ENCODE data around the gene SRD5A2. TPM values are rescaled to one million over a fixed set of nuclear protein-coding genes. Genes with fewer than 3 reads are reported as not detected.

Gene SRD5A2
- total RNA-seq, 3 donors from 2014 or later: 0.32 to 0.33 TPM; not detected in 1

DNA sequence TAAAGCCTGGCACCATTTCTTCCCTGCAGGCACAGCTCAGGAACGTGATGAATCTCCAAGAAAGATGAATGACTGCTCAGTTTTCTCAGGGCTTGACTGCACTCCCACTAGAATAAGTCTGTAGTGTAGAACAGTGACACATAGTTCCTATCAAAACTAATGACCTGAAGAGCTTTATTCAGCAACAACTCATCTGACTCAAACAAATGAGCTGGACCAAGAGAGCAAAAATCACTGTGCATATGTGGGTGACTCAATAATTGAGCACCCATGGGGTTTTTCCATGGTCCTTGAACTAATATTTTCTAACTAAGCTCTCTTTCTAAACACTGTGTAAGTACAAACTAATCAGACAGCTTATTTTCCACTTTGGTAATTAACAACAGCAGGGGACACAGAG lies 105.0 kb downstream of the SRD5A2 start:
- no peak overlapping the region for H3K27ac ChIP-seq

DNA sequence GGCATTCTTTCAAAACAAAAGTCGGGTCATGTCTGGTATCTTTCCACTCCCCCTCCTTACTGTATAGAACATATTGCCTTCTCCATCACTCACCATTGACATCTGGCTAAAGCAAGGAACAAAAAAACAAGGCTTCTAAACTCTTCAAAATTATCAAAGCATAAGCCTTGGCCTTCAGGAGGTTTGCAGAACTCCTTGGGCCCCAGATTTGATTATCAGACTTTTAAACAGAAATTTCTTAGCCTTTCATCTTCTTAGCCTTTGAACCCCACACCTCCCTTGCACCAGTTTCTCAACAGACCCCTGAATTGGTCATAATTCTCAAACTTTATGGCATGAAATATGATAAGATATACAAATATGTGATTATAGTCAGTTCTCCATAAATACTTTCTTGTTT lies 106.4 kb downstream of the SRD5A2 start:
- H3K9me3 ChIP-seq: no peaks in the 10 kb centered on the region
- DNase-seq (ENCODE audit: low spot score in 2 of 2): no peak
- TF ChIP-seq, protein P1, sequence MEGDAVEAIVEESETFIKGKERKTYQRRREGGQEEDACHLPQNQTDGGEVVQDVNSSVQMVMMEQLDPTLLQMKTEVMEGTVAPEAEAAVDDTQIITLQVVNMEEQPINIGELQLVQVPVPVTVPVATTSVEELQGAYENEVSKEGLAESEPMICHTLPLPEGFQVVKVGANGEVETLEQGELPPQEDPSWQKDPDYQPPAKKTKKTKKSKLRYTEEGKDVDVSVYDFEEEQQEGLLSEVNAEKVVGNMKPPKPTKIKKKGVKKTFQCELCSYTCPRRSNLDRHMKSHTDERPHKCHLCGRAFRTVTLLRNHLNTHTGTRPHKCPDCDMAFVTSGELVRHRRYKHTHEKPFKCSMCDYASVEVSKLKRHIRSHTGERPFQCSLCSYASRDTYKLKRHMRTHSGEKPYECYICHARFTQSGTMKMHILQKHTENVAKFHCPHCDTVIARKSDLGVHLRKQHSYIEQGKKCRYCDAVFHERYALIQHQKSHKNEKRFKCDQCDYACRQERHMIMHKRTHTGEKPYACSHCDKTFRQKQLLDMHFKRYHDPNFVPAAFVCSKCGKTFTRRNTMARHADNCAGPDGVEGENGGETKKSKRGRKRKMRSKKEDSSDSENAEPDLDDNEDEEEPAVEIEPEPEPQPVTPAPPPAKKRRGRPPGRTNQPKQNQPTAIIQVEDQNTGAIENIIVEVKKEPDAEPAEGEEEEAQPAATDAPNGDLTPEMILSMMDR (IDR thresholded peaks at IDR 0.05): no peak
- TF ChIP-seq POLR2A (IDR thresholded peaks at IDR 0.05) (no peak), POLR2AphosphoS5 (IDR thresholded peaks at IDR 0.05) (no peak)

More for the DNA sequence above, 105.0 kb downstream of the SRD5A2 start:
- intact Hi-C loops (cut with DNase I; ENCODE audit: low total_unique reads): loop anchor here (5.0 kb wide), 1 partner anchor 1243 kb away; the partner anchor contains the start of gene LBH
- DNase-seq (ENCODE audit: low spot score in 2 of 2): no peak
- TF ChIP-seq, protein P1 (IDR thresholded peaks at IDR 0.05): no peak
- TF ChIP-seq POLR2A (IDR thresholded peaks at IDR 0.05) (no peak), POLR2AphosphoS5 (IDR thresholded peaks at IDR 0.05) (no peak)
- no peaks in the 10 kb centered on the region for H3K4me1 ChIP-seq
- no peak overlapping the region for H3K4me3 ChIP-seq
- H3K36me3 ChIP-seq: no peaks in the 10 kb centered on the region
- H3K9me3 ChIP-seq: no peaks in the 10 kb centered on the region
- no peaks in the 10 kb centered on the region for H3K27me3 ChIP-seq

More for the DNA sequence above, 106.4 kb downstream of the SRD5A2 start:
- Histone ChIP-seq H3K27me3 (no peaks in the 10 kb centered on the region), H3K36me3 (no peaks in the 10 kb centered on the region), H3K27ac (no peak overlapping the region), H3K4me1 (no peaks in the 10 kb centered on the region), H3K4me3 (no peak overlapping the region)
- intact Hi-C loops (cut with DNase I; ENCODE audit: low total_unique reads): no loop called here

Other genes with a start within 250 kb of the SRD5A2 start
- 1 to 10 TPM in 2 of 3 donors, under 1 TPM in 1; 0.16 to 6.9 (median 1.3) TPM for gene XDH, start 166.2 kb downstream of the SRD5A2 start, total RNA-seq

Data from breast epithelium (tissue), 4 donors.